H1 (cell line): ENCODE results near the gene CACNA2D3. TPM values are rescaled to one million over a fixed set of nuclear protein-coding genes. Genes with fewer than 3 reads are reported as not detected.

ENCODE experiments used
- CTCF ChIA-PET: fragments of 300-600 bp; sonication (Branson Sonifier 250); formaldehyde crosslinking; loops from one replicate; lab custom pipeline; 2021; ENCODE audit not compliant: partially characterized antibody; lab: Charles Lee
- POLR2A ChIA-PET: fragments of 300-600 bp; sonication (Branson Sonifier 250); formaldehyde crosslinking; loops from one replicate; lab custom pipeline; 2021; ENCODE audit warnings: inconsistent platforms; ENCODE audit not compliant: partially characterized antibody; lab: Charles Lee
- DNase-seq, 2 experiments: peaks; one replicate each; pipeline versions ENCODE4 v3.0.0 to v3.0.0-alpha.2; 2010 to 2022; ENCODE audit warnings: low spot score in 2 of 2, low read depth in 1 of 2, mixed read lengths in 1 of 2
- FAIRE-seq: peaks from 2 replicates; lab custom pipeline; 2011; peaks lifted over from hg19 to GRCh38; lab: Jason Lieb, UNC
- H2AFZ ChIP-seq: 2 replicates; pipeline ENCODE4 v1.8.1; 2012; ENCODE audit warnings: low read length, inconsistent platforms
- H2AK5ac ChIP-seq: 2 replicates; pipeline ENCODE4 v1.6.1; 2013; ENCODE audit warnings: low read depth, low read length
- H2BK120ac ChIP-seq: replicated peaks from 2 replicates; pipeline ENCODE3; 2013; ENCODE audit warnings: low read depth, low read length, inconsistent platforms
- H2BK12ac ChIP-seq: 2 replicates; pipeline ENCODE4 v1.6.1; 2013; ENCODE audit warnings: low read depth, low read length
- H2BK15ac ChIP-seq: 2 replicates; pipeline ENCODE4 v1.6.1; 2013; ENCODE audit warnings: low read length
- H2BK20ac ChIP-seq: 2 replicates; pipeline ENCODE4 v1.6.1; 2013; ENCODE audit warnings: low read length
- H2BK5ac ChIP-seq: 2 replicates; pipeline ENCODE4 v1.6.1; 2013; ENCODE audit warnings: low read depth, low read length
- H3K14ac ChIP-seq: 2 replicates; pipeline ENCODE4 v1.6.1; 2013; ENCODE audit warnings: inconsistent platforms; ENCODE audit not compliant: insufficient read length
- H3K18ac ChIP-seq: 2 replicates; pipeline ENCODE4 v1.6.1; 2013; ENCODE audit warnings: low read length; ENCODE audit errors: extremely low read depth
- H3K23ac ChIP-seq: 2 replicates; pipeline ENCODE4 v1.6.1; 2013; ENCODE audit warnings: inconsistent platforms; ENCODE audit not compliant: insufficient read length
- H3K23me2 ChIP-seq: 2 replicates; pipeline ENCODE4 v1.6.1; 2013; ENCODE audit warnings: low read depth, low read length
- H3K27ac ChIP-seq: 2 replicates; pipeline ENCODE4 v1.6.1; 2011; ENCODE audit warnings: low read depth, low read length, inconsistent platforms
- H3K27me3 ChIP-seq, 4 experiments: replicated peaks in 1 of 4; 1 replicate in 1 of 4; 2 replicates in 3 of 4; pipeline versions ENCODE4 v1.6.1 to v1.8.1; 2011 to 2013; ENCODE audit warnings: low read length in 3 of 4, mild to moderate bottlenecking in 3 of 4, inconsistent platforms in 2 of 4, mixed read lengths in 2 of 4, moderate library complexity in 1 of 4; ENCODE audit not compliant: control insufficient read depth in 3 of 4, insufficient read depth in 3 of 4; ENCODE audit errors: extremely low read depth in 1 of 4
- H3K36me3 ChIP-seq, 4 experiments: 2 replicates each; pipeline versions ENCODE4 v1.6.1 to v1.8.1; 2011 to 2013; ENCODE audit warnings: mild to moderate bottlenecking in 4 of 4, low read length in 3 of 4, moderate library complexity in 2 of 4, control low read depth in 1 of 4, inconsistent platforms in 1 of 4; ENCODE audit not compliant: insufficient read depth in 4 of 4, control insufficient read depth in 2 of 4
- H3K4ac ChIP-seq: replicated peaks from 2 replicates; pipeline ENCODE3; 2013; ENCODE audit warnings: low read length, low read depth, mixed read lengths, inconsistent platforms; ENCODE audit not compliant: insufficient read length
- H3K4me1 ChIP-seq, 4 experiments: replicated peaks in 1 of 4; 1 replicate in 1 of 4; 2 replicates in 3 of 4; pipeline versions ENCODE4 v1.6.1 to v1.8.1; 2011 to 2013; ENCODE audit warnings: low read length in 3 of 4, inconsistent platforms in 2 of 4, mixed read lengths in 1 of 4; ENCODE audit not compliant: insufficient read depth in 4 of 4, control insufficient read depth in 3 of 4
- H3K4me2 ChIP-seq, 2 experiments: 2 replicates each; pipeline versions ENCODE4 v1.6.1 to v1.8.1; 2011 to 2013; ENCODE audit warnings: low read depth in 2 of 2, low read length in 2 of 2, control low read depth in 1 of 2, inconsistent platforms in 1 of 2, mild to moderate bottlenecking in 1 of 2; ENCODE audit not compliant: insufficient read depth in 1 of 2
- H3K4me3 ChIP-seq, 4 experiments: fragments of 200-600, 300-600 bp in 1 of 4; sonication (generic), shearing (Covaris generic), sonication (Bioruptor Twin) in 1 of 4; 2 replicates each; pipeline versions ENCODE4 v1.5.1 to v1.8.1; 2011 to 2016; ENCODE audit warnings: low read length in 4 of 4, low read depth in 3 of 4, control low read depth in 2 of 4, inconsistent platforms in 2 of 4, mild to moderate bottlenecking in 2 of 4, mixed read lengths in 1 of 4, moderate library complexity in 1 of 4; ENCODE audit not compliant: insufficient read depth in 2 of 4; ENCODE audit errors: extremely low read depth in 1 of 4
- H3K56ac ChIP-seq: replicated peaks from 2 replicates; pipeline ENCODE3; 2013; ENCODE audit warnings: low read depth, mild to moderate bottlenecking, mixed read lengths, low read length, inconsistent platforms; ENCODE audit not compliant: insufficient read length
- H3K79me1 ChIP-seq: 2 replicates; pipeline ENCODE4 v1.6.1; 2013; ENCODE audit warnings: low read depth, low read length, control low read depth
- H3K79me2 ChIP-seq, 2 experiments: 2 replicates each; pipeline versions ENCODE4 v1.6.1 to v1.8.1; 2012 to 2013; ENCODE audit warnings: low read length in 2 of 2, mild to moderate bottlenecking in 2 of 2, inconsistent platforms in 1 of 2; ENCODE audit not compliant: insufficient read depth in 2 of 2, control insufficient read depth in 1 of 2
- H3K9ac ChIP-seq, 4 experiments: replicated peaks in 1 of 4; 1 replicate in 1 of 4; 2 replicates in 3 of 4; pipeline versions ENCODE4 v1.6.1 to v1.8.1; 2011 to 2013; ENCODE audit warnings: low read depth in 3 of 4, low read length in 3 of 4, control low read depth in 2 of 4, mild to moderate bottlenecking in 2 of 4, moderate library complexity in 2 of 4, inconsistent platforms in 1 of 4; ENCODE audit errors: extremely low read depth in 1 of 4
- H3K9me3 ChIP-seq, 2 experiments: 2 replicates each; pipeline versions ENCODE4 v1.6.1 to v1.8.1; 2012 to 2013; ENCODE audit warnings: mild to moderate bottlenecking in 2 of 2, moderate library complexity in 2 of 2, control low read depth in 1 of 2, inconsistent platforms in 1 of 2, low read depth in 1 of 2, low read length in 1 of 2, mixed read lengths in 1 of 2; ENCODE audit not compliant: insufficient read depth in 2 of 2
- H4K20me1 ChIP-seq, 2 experiments: replicated peaks in 1 of 2; 2 replicates each; pipeline versions ENCODE3 to v1.8.1; 2011 to 2013; ENCODE audit warnings: inconsistent platforms in 2 of 2, low read length in 2 of 2, mild to moderate bottlenecking in 1 of 2; ENCODE audit not compliant: insufficient read depth in 2 of 2, control insufficient read depth in 1 of 2
- H4K5ac ChIP-seq: 2 replicates; pipeline ENCODE4 v1.6.1; 2013; ENCODE audit warnings: low read length, low read depth, mixed read lengths, inconsistent platforms; ENCODE audit not compliant: insufficient read length
- H4K8ac ChIP-seq: 2 replicates; pipeline ENCODE4 v1.8.0; 2013; ENCODE audit warnings: mild to moderate bottlenecking, moderate library complexity, low read length, inconsistent platforms; ENCODE audit not compliant: insufficient read depth; ENCODE audit errors: extremely low read depth
- H4K91ac ChIP-seq: replicated peaks from 2 replicates; pipeline ENCODE3; 2013; ENCODE audit warnings: low read length, mixed read lengths, inconsistent platforms; ENCODE audit not compliant: insufficient read length
- SP2 ChIP-seq: IDR thresholded peaks from 2 replicates; pipeline ENCODE4 v1.6.1; 2012; ENCODE audit warnings: mild to moderate bottlenecking, low read length, inconsistent platforms
- WGBS, 2 experiments: shearing (Covaris generic) in 1 of 2; methylation state at CpG; one replicate each; pipeline versions ENCODE4 v1.1.6 to v1.1.7; 2013 to 2015; ENCODE audit warnings: low lambda C conversion rate in 2 of 2, mixed read lengths in 2 of 2, inconsistent platforms in 1 of 2, low coverage in 1 of 2, missing lambda C conversion rate in 1 of 2; ENCODE audit not compliant: insufficient replicate concordance in 2 of 2, insufficient coverage in 1 of 2, insufficient read length in 1 of 2; ENCODE audit errors: extremely low coverage in 1 of 2, missing lambda C conversion rate in 1 of 2; 5-methylcytosine and 5-hydroxymethylcytosine counted together
- polyA plus RNA-seq, 7 experiments: library from polyadenylated mRNA; depleted of rRNA in 3 of 7; stranded (reverse) in 5 of 7; unstranded in 2 of 7; fragments of >200 nt in 5 of 7; fragments of 200-250 nt in 2 of 7; gene quantifications; 1 replicate in 5 of 7; 2 replicates in 1 of 7; 4 replicates in 1 of 7; pipeline versions ENCODE4 v1.2.1 to v1.2.3, GENCODE V29; 2011 to 2013; ENCODE audit warnings: missing spikeins in 2 of 7, mixed read lengths in 2 of 7
- total RNA-seq: library from RNA; stranded (reverse); fragmentation: NEBNext Ultra II Directional; extraction: Animal tissue kit (Norgen Biotek cat#: 25700); gene quantifications from 2 replicates; pipeline ENCODE4 v1.2.1, GENCODE V29; 2021

CACNA2D3 gene
- total and polyA plus RNA-seq, 2 of the 8 experiments (the other 6 are each of a cell fraction or from before 2014, with no cell fraction given): 1.5 to 1.8 TPM

- Histone ChIP-seq H3K79me2 (no peaks in the 10 kb centered on the region), H3K56ac (no peak overlapping the region), H3K9me3 (no peaks in the 10 kb centered on the region), H3K14ac (no peak overlapping the region), H2BK120ac (peak overlapping the region; percentile 21), H2BK15ac (no peak overlapping the region), H3K23ac (no peak overlapping the region), H2AK5ac (0 out of 2 replicates have a peak overlapping the region, but pooled peaks have one; percentile 30), H3K27me3 (peaks cover 0 to 2% (median 0%) of the 10 kb centered on the region in 4 experiments; a peak in 3 of 7 replicates), H2BK12ac (peak overlapping the region; percentile 62; the same call in 1 of the 2 replicates), H3K4me1 (peaks cover 2 to 18% (median 11%) of the 10 kb centered on the region in 4 experiments; a peak in 5 of 7 replicates), H3K79me1 (no peaks in the 10 kb centered on the region), H2AFZ (peak overlapping the region; percentile 66; the same call in 1 of the 2 replicates), H3K4me3 (peak overlapping the region in 3 of 4 experiments; percentile 7 to 37 (median 25); a peak in 4 of 8 replicates), H4K20me1 (no peaks in the 10 kb centered on the region), H3K36me3 (no peaks in the 10 kb centered on the region), H4K5ac (no peak overlapping the region), H3K4ac (no peak overlapping the region), H2BK20ac (peak overlapping the region; percentile 64), H3K27ac (no peak overlapping the region), H3K18ac (peak overlapping the region; percentile 21), H4K8ac (no peak overlapping the region), H2BK5ac (peak overlapping the region; percentile 67; the same call in 1 of the 2 replicates), H3K4me2 (peak overlapping the region; percentile 54 to 65), H3K9ac (no peak overlapping the region), H4K91ac (no peak overlapping the region), H3K23me2 (peaks cover 4% of the 10 kb centered on the region; the same call in 1 of the 2 replicates)
- no peak for TF ChIP-seq SP2
- CTCF ChIA-PET: interaction anchor here (0.8 to 1.5 kb wide), 4 partner anchors 8 to 39 kb away, joined by 3 to 5 read pairs (median 4); no protein-coding TSS in a partner anchor
- WGBS, 2 experiments: 49% methylated on average over 9 of the region's 9 CpGs; no CpG with 5 or more reads in 1 of the 2 experiments
- FAIRE-seq (no peak), DNase-seq (no peak)
- POLR2A ChIA-PET: interaction anchor here (0.7 to 1.7 kb wide), 2 partner anchors 14 to 42 kb away, joined by 3 to 5 read pairs; partner anchors contain the start of gene CACNA2D3
Observed at GRCh38 chr3:54079730-54080325, 42.5 kb upstream of the CACNA2D3 start.
